ENCODE results near the gene AK5. TPM values are rescaled to one million over a fixed set of nuclear protein-coding genes. Genes with fewer than 3 reads are reported as not detected.

Gene AK5
- total and polyA plus RNA-seq, 8 donors: 0.11 to 0.87 (median 0.28) TPM; not detected in 1

DNA sequence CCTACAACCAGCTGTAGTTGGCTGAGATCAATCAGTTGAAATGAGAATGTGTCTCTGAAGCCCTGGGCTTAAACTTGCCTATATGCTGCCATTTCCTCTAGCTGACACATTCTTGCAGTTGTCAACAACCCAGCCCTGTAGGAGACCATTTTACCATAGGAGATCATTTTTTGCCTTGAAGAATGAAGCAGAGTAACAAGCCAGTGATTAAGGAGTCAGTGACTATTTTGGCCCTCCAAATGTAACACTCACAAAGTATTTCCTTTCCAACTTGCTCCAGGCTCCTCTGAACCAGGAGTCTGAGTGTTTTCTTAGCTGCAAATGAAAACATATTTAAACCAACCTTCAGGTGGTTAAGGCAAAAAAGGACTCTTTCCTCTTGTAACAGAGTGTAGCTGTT, 217.1 kb downstream of the AK5 start:
- ATAC-seq (no peak), DNase-seq (no peak), FAIRE-seq (no peak)
- intact Hi-C loops (cut with DNase I): no loop called here
- H3K4me3 ChIP-seq: no peak overlapping the region
- no peaks in the 10 kb centered on the region for H3K4me1 ChIP-seq
- no peaks in the 10 kb centered on the region for H3K36me3 ChIP-seq
- H3K27ac ChIP-seq: no peak overlapping the region
- no peaks in the 10 kb centered on the region for H3K27me3 ChIP-seq
- H3K9me3 ChIP-seq: no peaks in the 10 kb centered on the region
- TF ChIP-seq, protein P1, sequence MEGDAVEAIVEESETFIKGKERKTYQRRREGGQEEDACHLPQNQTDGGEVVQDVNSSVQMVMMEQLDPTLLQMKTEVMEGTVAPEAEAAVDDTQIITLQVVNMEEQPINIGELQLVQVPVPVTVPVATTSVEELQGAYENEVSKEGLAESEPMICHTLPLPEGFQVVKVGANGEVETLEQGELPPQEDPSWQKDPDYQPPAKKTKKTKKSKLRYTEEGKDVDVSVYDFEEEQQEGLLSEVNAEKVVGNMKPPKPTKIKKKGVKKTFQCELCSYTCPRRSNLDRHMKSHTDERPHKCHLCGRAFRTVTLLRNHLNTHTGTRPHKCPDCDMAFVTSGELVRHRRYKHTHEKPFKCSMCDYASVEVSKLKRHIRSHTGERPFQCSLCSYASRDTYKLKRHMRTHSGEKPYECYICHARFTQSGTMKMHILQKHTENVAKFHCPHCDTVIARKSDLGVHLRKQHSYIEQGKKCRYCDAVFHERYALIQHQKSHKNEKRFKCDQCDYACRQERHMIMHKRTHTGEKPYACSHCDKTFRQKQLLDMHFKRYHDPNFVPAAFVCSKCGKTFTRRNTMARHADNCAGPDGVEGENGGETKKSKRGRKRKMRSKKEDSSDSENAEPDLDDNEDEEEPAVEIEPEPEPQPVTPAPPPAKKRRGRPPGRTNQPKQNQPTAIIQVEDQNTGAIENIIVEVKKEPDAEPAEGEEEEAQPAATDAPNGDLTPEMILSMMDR (IDR thresholded peaks at IDR 0.05): no peak

DNA sequence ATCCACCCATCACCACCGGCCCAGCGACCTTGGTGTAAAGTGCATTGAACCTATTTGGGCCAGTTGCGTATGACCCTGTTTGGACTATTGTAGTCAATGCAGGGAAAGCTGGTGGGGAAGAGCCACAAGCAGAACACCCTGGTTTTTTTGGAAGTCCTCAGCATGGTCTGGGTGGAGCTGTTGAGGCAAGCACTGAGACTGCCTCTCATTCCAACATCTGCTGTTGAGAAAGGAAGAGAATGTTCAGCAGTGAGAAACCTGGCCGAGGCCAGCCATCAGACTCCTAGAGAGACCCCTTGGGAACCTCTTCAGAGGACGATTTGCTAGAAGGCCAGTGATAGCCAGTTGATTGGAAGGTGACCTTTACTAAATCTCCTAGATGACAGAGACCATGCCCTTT, 217.6 kb downstream of the AK5 start:
- DNase-seq (no peak), ATAC-seq (no peak), FAIRE-seq (no peak)
- intact Hi-C loops (cut with DNase I): no loop called here
- Histone ChIP-seq H3K9me3 (no peaks in the 10 kb centered on the region), H3K27ac (no peak overlapping the region), H3K27me3 (no peaks in the 10 kb centered on the region), H3K4me1 (no peaks in the 10 kb centered on the region), H3K4me3 (no peak overlapping the region), H3K36me3 (no peaks in the 10 kb centered on the region)
- TF ChIP-seq, protein P1 (IDR thresholded peaks at IDR 0.05): no peak
- 74 to 82% methylated on average over 5 of the region's 5 CpGs for WGBS, 2 donors

DNA sequence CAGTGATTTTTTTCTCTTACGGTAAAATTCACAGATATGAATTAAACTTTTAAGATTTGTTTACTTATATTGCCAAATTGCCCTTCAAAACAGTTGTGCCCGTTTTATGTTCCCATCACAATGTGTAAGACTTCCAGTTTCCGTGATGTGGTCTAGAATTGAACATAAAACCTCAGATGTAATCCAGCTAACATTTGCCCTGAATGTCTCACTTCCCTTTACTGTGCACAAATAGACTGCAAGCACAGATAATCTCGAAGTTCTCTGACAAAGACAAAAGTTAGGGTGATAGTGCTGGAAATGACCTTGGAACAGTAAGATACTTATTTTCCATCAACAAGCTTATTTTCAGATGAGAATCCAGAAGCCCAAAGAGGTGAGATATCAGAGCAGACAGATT, 223.2 kb downstream of the AK5 start:
- DNase-seq (no peak), ATAC-seq (no peak), FAIRE-seq (no peak)
- H3K27me3 ChIP-seq: no peaks in the 10 kb centered on the region
- H3K4me1 ChIP-seq: no peaks in the 10 kb centered on the region
- TF ChIP-seq, protein P1 (IDR thresholded peaks at IDR 0.05): no peak
- no peak overlapping the region for H3K27ac ChIP-seq
- H3K36me3 ChIP-seq: no peaks in the 10 kb centered on the region
- H3K4me3 ChIP-seq: no peak overlapping the region
- H3K9me3 ChIP-seq: no peaks in the 10 kb centered on the region
- intact Hi-C loops (cut with DNase I): no loop called here
- 42% methylated on average over 4 of the region's 4 CpGs for WGBS, 2 donors

DNA sequence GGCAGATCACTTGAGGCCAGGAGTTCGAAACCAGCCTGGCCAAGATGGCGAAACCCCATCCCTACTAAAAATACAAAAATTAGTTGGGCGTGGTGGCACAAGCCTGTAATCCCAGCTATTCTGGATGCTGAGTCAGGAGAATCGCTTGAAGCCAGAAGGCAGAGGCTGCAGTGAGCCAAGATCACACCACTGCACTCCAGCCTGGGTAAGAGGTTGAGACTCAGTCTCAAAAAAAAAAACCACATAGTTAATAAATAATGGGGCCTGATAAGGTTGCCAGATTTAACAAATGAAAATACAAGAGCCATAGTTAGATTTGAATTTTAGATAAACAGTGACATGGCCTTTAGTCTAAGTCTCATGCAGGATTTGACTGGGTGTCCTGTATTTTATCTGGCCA, 225.0 kb downstream of the AK5 start:
- intact Hi-C loops (cut with DNase I): no loop called here
- FAIRE-seq (no peak), ATAC-seq (peak in 1 of 4 donors; percentile 36), DNase-seq (no peak)
- Histone ChIP-seq H3K4me1 (no peaks in the 10 kb centered on the region), H3K4me3 (no peak overlapping the region), H3K9me3 (no peaks in the 10 kb centered on the region), H3K27ac (no peak overlapping the region), H3K27me3 (no peaks in the 10 kb centered on the region), H3K36me3 (no peaks in the 10 kb centered on the region)
- TF ChIP-seq, protein P1 (IDR thresholded peaks at IDR 0.05): no peak
- WGBS, 2 donors: 80 to 87% methylated on average over 4 of the region's 4 CpGs

DNA sequence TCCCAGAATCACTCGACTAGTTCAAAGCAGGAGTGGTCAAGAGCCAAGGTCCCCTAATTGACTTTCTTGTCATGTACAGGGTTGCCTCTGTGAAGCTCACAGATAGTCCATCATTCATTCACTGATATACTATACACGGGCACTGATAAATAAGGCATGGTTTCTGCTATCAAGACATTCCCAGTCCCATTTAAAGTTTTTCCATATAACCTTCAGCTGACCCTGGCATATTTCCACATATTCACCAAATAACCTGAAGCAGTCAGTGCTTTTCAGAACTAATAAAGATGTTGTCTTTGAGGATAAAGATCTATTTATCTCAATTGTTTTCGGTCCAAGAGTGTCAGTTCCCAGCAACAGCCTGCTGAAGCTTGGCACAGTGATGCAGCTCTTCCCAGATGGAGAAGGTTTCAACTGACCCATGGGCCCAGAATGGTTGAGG, 227.3 kb downstream of the AK5 start:
- no peak overlapping the region for H3K27ac ChIP-seq
- no peaks in the 10 kb centered on the region for H3K27me3 ChIP-seq
- intact Hi-C loops (cut with DNase I): no loop called here
- H3K4me3 ChIP-seq: no peak overlapping the region
- ATAC-seq (no peak), FAIRE-seq (no peak), DNase-seq (no peak)
- H3K9me3 ChIP-seq: no peaks in the 10 kb centered on the region
- WGBS, 2 donors: 36 to 42% methylated on average over 3 of the region's 3 CpGs
- no peaks in the 10 kb centered on the region for H3K36me3 ChIP-seq
- H3K4me1 ChIP-seq: no peaks in the 10 kb centered on the region
- TF ChIP-seq, protein P1 (IDR thresholded peaks at IDR 0.05): no peak

Measured in pancreas (tissue), 10 donors.